Upper lobe of left lung (tissue), 6 donors: ENCODE data around the gene SLC5A4. TPM values are rescaled to one million over a fixed set of nuclear protein-coding genes. Genes with fewer than 3 reads are reported as not detected.
A peak's percentile ranks its signal among the peaks of the same experiment; 100 is the strongest.

Experiments
- ATAC-seq, 2 donors: fragments of 200-7000 bp; cut with Tn5 transposase; one replicate each; pipeline ENCODE4 v1.9.1; 2022; ENCODE audit warnings: mild to moderate bottlenecking in 2 of 2, moderate library complexity in 2 of 2; ENCODE audit not compliant: low FRiP score in 2 of 2
- DNase-seq, 2 donors: peaks; one replicate each; pipeline ENCODE4 v3.0.0-alpha.2; 2019 to 2020
- H3K27ac ChIP-seq, 4 donors: fragments of 200-600 bp; sonication (generic); one replicate each; pipeline ENCODE4 v1.5.1; 2016 to 2019
- H3K27me3 ChIP-seq, 4 donors: fragments of 200-600 bp; sonication (generic); one replicate each; pipeline ENCODE4 v1.5.1; 2017 to 2019
- H3K36me3 ChIP-seq, 4 donors: fragments of 200-600 bp; sonication (generic); one replicate each; pipeline ENCODE4 v1.5.1; 2016 to 2019
- H3K4me1 ChIP-seq, 4 donors: fragments of 200-600 bp; sonication (generic); one replicate each; pipeline ENCODE4 v1.5.1; 2018 to 2019
- H3K4me3 ChIP-seq, 4 donors: fragments of 200-600 bp; sonication (generic); one replicate each; pipeline ENCODE4 v1.5.1; 2017 to 2019; ENCODE audit warnings: mild to moderate bottlenecking in 2 of 4, moderate library complexity in 1 of 4
- H3K9me3 ChIP-seq, 4 donors: fragments of 200-600 bp; sonication (generic); one replicate each; pipeline ENCODE4 v1.5.1; 2018 to 2019
- EP300 ChIP-seq, 4 donors: sonication (generic); formaldehyde crosslinking; IDR thresholded peaks; one replicate each; pipeline ENCODE4 v1.5.1; 2017; ENCODE audit warnings: antibody characterized with exemption in 4 of 4, control low read depth in 2 of 4
- POLR2A ChIP-seq, 4 donors: fragments of 450-650 bp; IDR thresholded peaks; one replicate each; pipeline ENCODE4 v1.5.1; 2016 to 2017; ENCODE audit warnings: antibody characterized with exemption in 4 of 4, mild to moderate bottlenecking in 2 of 4
- POLR2AphosphoS5 ChIP-seq, 2 donors: sonication (generic); formaldehyde crosslinking; IDR thresholded peaks; one replicate each; pipeline ENCODE4 v1.5.1; 2017; ENCODE audit warnings: antibody characterized with exemption in 2 of 2
- WGBS, 2 donors: methylation state at CpG; one replicate each; pipeline ENCODE4 v1.1.5; 2017 to 2018; 5-methylcytosine and 5-hydroxymethylcytosine counted together
- total RNA-seq, 6 donors: library from RNA; depleted of rRNA in 4 of 6; stranded (reverse); fragments of >200 nt in 4 of 6; gene quantifications; one replicate each; pipeline versions ENCODE4 v1.1.0 to v1.2.1, GENCODE V29; 2016 to 2021
- TF ChIP-seq, protein P1 (sequence below), 6 experiments: fragments of 450-650 bp in 4 of 6; fragments of 200-600 bp in 2 of 6; sonication (generic) in 2 of 6; IDR thresholded peaks; one replicate each; pipeline ENCODE4 v1.5.1; 2016 to 2019; ENCODE audit warnings: antibody characterized with exemption in 6 of 6
- donor health status: DM: no; HTN: no; CAD: no; lungs with moderate emphysema.
- donor health status: DM: no; HTN: yes; CAD: no; lungs with severe emphysema.

SLC5A4 gene
- total RNA-seq, 6 donors from 2014 or later: 0.33 to 6.3 (median 1.2) TPM

- DNase-seq (no peak), ATAC-seq (no peak)
- Histone ChIP-seq H3K4me1 (no peaks in the 10 kb centered on the region), H3K36me3 (no peaks in the 10 kb centered on the region), H3K4me3 (no peak overlapping the region), H3K9me3 (no peaks in the 10 kb centered on the region), H3K27ac (no peak overlapping the region), H3K27me3 (no peaks in the 10 kb centered on the region)
- 78 to 82% methylated on average over 3 of the region's 3 CpGs for WGBS, 2 donors
- TF ChIP-seq EP300 (IDR thresholded peaks at IDR 0.05): no peak
Observed at GRCh38 chr22:32183625-32184024, 71.5 kb downstream of the SLC5A4 start.

GRCh38 chr22:32181043-32181442 lies 74.1 kb downstream of the SLC5A4 start:
- 85% methylated on average over 6 of the region's 6 CpGs for WGBS, 2 donors
- TF ChIP-seq POLR2AphosphoS5 (IDR thresholded peaks at IDR 0.05) (no peak), POLR2A (IDR thresholded peaks at IDR 0.05) (no peak), EP300 (IDR thresholded peaks at IDR 0.05) (no peak)
- TF ChIP-seq, protein P1, sequence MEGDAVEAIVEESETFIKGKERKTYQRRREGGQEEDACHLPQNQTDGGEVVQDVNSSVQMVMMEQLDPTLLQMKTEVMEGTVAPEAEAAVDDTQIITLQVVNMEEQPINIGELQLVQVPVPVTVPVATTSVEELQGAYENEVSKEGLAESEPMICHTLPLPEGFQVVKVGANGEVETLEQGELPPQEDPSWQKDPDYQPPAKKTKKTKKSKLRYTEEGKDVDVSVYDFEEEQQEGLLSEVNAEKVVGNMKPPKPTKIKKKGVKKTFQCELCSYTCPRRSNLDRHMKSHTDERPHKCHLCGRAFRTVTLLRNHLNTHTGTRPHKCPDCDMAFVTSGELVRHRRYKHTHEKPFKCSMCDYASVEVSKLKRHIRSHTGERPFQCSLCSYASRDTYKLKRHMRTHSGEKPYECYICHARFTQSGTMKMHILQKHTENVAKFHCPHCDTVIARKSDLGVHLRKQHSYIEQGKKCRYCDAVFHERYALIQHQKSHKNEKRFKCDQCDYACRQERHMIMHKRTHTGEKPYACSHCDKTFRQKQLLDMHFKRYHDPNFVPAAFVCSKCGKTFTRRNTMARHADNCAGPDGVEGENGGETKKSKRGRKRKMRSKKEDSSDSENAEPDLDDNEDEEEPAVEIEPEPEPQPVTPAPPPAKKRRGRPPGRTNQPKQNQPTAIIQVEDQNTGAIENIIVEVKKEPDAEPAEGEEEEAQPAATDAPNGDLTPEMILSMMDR (IDR thresholded peaks at IDR 0.05): no peak
- H3K4me3 ChIP-seq: no peak overlapping the region
- no peaks in the 10 kb centered on the region for H3K36me3 ChIP-seq
- no peak for DNase-seq
- peaks cover 0 to 5% (median 4%) of the 10 kb centered on the region in 4 donors for H3K27me3 ChIP-seq
- peaks cover 0 to 4% (median 3%) of the 10 kb centered on the region in 4 donors for H3K4me1 ChIP-seq
- no peak for ATAC-seq
- H3K27ac ChIP-seq: no peak overlapping the region
- no peaks in the 10 kb centered on the region for H3K9me3 ChIP-seq

GRCh38 chr22:32177221-32177765 lies 77.9 kb downstream of the SLC5A4 start:
- peaks cover 0 to 10% (median 6%) of the 10 kb centered on the region in 4 donors for H3K4me1 ChIP-seq
- TF ChIP-seq POLR2AphosphoS5 (IDR thresholded peaks at IDR 0.05): no peak
- TF ChIP-seq EP300 (IDR thresholded peaks at IDR 0.05): no peak
- TF ChIP-seq, protein P1 (IDR thresholded peaks at IDR 0.05): no peak
- no peak for TF ChIP-seq POLR2A (IDR thresholded peaks at IDR 0.05)
- H3K36me3 ChIP-seq: no peaks in the 10 kb centered on the region
- no peak overlapping the region for H3K27ac ChIP-seq
- 87 to 93% methylated on average over 8 of the region's 8 CpGs for WGBS, 2 donors
- ATAC-seq (no peak), DNase-seq (no peak)
- peaks cover 0 to 13% (median 10%) of the 10 kb centered on the region in 4 donors for H3K27me3 ChIP-seq
- H3K4me3 ChIP-seq: no peak overlapping the region
- H3K9me3 ChIP-seq: no peaks in the 10 kb centered on the region

- no peak overlapping the region for H3K27ac ChIP-seq
- peaks cover 0 to 13% (median 10%) of the 10 kb centered on the region in 4 donors for H3K27me3 ChIP-seq
- TF ChIP-seq POLR2A (IDR thresholded peaks at IDR 0.05) (no peak), EP300 (IDR thresholded peaks at IDR 0.05) (no peak), POLR2AphosphoS5 (IDR thresholded peaks at IDR 0.05) (no peak)
- TF ChIP-seq, protein P1 (IDR thresholded peaks at IDR 0.05): no peak
- no peaks in the 10 kb centered on the region for H3K36me3 ChIP-seq
- H3K4me3 ChIP-seq: no peak overlapping the region
- DNase-seq: peak in 1 of 2 donors; percentile 83
- 2 to 8% methylated on average over 26 to 28 of the region's 73 CpGs for WGBS, 2 donors
- no peak for ATAC-seq
- no peaks in the 10 kb centered on the region for H3K9me3 ChIP-seq
- H3K4me1 ChIP-seq: peaks cover 0 to 10% (median 6%) of the 10 kb centered on the region in 4 donors
Observed at GRCh38 chr22:32175683-32176644, 79.2 kb downstream of the SLC5A4 start.

DNA sequence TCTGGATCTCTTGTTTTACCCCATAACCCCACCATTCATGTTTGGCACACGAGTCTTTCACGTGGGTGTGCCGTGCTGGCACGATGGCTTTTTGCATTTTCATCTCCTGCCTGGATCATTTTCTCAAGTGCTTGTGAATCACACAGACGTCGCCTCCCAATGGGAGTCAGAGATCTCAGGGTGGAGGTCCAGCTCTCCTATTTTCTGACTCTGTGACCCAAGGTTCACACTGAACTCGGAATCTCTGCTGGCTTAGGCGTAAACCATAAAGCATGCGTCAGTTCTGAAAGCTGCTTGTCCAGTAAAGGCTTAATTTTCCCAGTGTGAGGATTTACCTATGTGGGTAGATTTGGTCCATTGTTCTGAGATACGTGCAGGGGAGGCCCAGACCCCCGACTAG lies 80.0 kb downstream of the SLC5A4 start:
- DNase-seq (no peak), ATAC-seq (no peak)
- no peaks in the 10 kb centered on the region for H3K9me3 ChIP-seq
- peaks cover 0 to 10% (median 6%) of the 10 kb centered on the region in 4 donors for H3K4me1 ChIP-seq
- peaks cover 0 to 13% (median 10%) of the 10 kb centered on the region in 4 donors for H3K27me3 ChIP-seq
- TF ChIP-seq, protein P1 (IDR thresholded peaks at IDR 0.05): no peak
- TF ChIP-seq POLR2A (IDR thresholded peaks at IDR 0.05) (no peak), POLR2AphosphoS5 (IDR thresholded peaks at IDR 0.05) (no peak), EP300 (IDR thresholded peaks at IDR 0.05) (no peak)
- 84 to 88% methylated on average over 9 to 11 of the region's 11 CpGs for WGBS, 2 donors
- no peaks in the 10 kb centered on the region for H3K36me3 ChIP-seq
- no peak overlapping the region for H3K4me3 ChIP-seq
- H3K27ac ChIP-seq: no peak overlapping the region
